AG04449 (cell line): Measurements from ENCODE around the gene ARHGAP31.
"Not testable (repeated sequence)": the region's sequence is repeated elsewhere in the genome, so short reads cannot be mapped to it uniquely, and the experiment has no call there.

Source experiments
- CTCF ChIA-PET: fragments of 350-600 bp; formaldehyde crosslinking; extraction: SDS; loops from one replicate; lab custom pipeline; 2021; ENCODE audit warnings: antibody characterized with exemption; lab: Yijun Ruan, JAX
- POLR2A ChIA-PET: fragments of 400-600, 350-600 bp; formaldehyde crosslinking; extraction: SDS; loops from one replicate; lab custom pipeline; 2020; ENCODE audit warnings: antibody characterized with exemption, inconsistent platforms; lab: Yijun Ruan, JAX
- DNase-seq: peaks from one replicate; pipeline ENCODE4 v3.0.0-alpha.2; 2010; ENCODE audit warnings: low read depth, low spot score
- H3K4me3 ChIP-seq: 2 replicates; pipeline ENCODE4 v1.5.1; 2011; ENCODE audit warnings: low read depth, mild to moderate bottlenecking, control low read depth, low read length
- TF ChIP-seq, protein P1 (sequence below): IDR thresholded peaks from one replicate; pipeline ENCODE4 v1.5.1; 2011; ENCODE audit warnings: mild to moderate bottlenecking, moderate library complexity, low read length, control low read depth, inconsistent platforms; ENCODE audit not compliant: insufficient read depth; ENCODE audit errors: missing control alignments

The ARHGAP31 gene

DNA sequence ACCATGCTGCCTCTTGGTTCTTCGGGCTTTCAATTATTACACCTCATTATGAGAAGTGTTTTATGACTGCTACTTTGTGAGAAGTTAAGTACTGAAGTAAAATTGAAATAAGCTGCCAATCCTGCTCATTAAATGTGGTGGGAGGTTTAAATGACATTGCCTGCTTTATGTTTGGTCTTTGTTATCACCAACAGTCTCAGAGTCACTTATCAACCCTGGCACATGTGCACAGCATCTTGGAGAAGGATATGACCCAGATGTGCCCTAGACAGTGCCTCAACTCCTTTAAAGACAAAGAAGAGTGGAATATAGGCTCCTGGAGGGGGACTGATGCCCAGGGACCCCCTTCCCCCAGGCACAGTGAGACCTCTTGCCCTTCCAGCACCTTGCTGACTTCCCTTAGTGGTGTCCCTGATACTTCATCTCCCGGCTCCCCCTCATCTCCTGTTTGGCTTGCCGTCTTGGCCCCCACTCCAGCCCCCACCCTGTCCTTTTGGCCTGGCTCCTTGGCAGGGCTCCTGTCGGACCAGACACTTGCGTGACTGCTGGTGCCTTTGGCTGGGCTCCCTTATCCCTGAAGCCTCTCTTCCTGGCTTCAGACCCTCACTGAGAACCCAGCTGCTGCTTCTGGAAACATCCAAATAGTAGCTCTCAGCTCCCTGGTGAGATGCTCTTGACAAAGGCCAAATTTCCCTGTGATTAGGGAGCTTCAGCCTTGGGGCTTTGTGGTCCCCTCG is 39.8 kb downstream of the ARHGAP31 start:
- TF ChIP-seq, protein P1, sequence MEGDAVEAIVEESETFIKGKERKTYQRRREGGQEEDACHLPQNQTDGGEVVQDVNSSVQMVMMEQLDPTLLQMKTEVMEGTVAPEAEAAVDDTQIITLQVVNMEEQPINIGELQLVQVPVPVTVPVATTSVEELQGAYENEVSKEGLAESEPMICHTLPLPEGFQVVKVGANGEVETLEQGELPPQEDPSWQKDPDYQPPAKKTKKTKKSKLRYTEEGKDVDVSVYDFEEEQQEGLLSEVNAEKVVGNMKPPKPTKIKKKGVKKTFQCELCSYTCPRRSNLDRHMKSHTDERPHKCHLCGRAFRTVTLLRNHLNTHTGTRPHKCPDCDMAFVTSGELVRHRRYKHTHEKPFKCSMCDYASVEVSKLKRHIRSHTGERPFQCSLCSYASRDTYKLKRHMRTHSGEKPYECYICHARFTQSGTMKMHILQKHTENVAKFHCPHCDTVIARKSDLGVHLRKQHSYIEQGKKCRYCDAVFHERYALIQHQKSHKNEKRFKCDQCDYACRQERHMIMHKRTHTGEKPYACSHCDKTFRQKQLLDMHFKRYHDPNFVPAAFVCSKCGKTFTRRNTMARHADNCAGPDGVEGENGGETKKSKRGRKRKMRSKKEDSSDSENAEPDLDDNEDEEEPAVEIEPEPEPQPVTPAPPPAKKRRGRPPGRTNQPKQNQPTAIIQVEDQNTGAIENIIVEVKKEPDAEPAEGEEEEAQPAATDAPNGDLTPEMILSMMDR, result no peak
- POLR2A ChIA-PET, result no interaction called here
- no peak for DNase-seq
- CTCF ChIA-PET, result interaction anchor here (1.1 kb wide), 1 partner anchor 59 kb away, joined by 4 read pairs; no protein-coding TSS in a partner anchor
- H3K4me3 ChIP-seq, result no peak overlapping the region

DNA sequence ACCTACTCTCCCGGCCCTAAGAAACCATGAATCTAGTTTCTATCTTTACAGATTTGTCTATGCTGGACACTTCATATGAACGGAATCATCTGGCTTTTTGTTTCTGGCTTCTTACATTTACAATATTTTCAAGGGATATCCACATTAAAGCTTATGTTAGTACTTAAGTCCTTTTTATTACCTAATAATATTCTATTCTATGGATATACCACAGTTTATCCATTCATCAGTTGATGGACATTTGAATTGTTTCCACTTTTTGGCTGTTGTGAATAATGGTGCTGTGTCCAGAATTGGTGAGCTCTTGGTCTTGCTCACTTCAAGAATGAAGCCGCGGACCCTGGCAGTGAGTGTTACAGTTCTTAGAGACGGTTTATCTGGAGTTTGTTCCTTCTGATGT is 42.6 kb downstream of the ARHGAP31 start:
- TF ChIP-seq, protein P1, result no peak
- no peak for DNase-seq
- POLR2A ChIA-PET, result no interaction called here
- H3K4me3 ChIP-seq, result no peak overlapping the region
- CTCF ChIA-PET, result interaction anchor here (2.5 to 3.6 kb wide), 2 partner anchors 12 to 62 kb away, joined by 8 to 16 read pairs; no protein-coding TSS in a partner anchor

DNA sequence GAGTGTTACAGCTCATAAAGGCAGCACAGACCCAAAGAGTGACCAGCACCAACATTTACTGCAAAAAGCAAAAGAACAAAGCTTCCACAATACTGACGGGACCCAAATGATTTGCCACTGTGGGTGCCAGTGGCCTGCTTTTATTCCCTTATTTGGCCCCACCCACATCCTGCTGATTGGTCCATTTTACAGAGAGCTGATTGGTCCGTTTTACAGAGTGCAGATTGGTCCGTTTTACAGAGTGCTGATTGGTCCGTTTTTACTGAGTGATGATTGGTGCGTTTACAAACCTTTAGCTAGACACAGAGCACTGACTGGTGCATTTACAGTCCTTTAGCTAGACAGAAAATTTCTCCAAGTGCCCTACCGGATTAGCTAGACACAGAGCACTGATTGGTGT is 43.2 kb downstream of the ARHGAP31 start:
- DNase-seq, H3K4me3 ChIP-seq, POLR2A ChIA-PET: not testable (repeated sequence)
- CTCF ChIA-PET, result interaction anchor here (1.5 to 3.6 kb wide), 3 partner anchors 12 to 96 kb away, joined by 5 to 16 read pairs (median 8); no protein-coding TSS in a partner anchor

DNA sequence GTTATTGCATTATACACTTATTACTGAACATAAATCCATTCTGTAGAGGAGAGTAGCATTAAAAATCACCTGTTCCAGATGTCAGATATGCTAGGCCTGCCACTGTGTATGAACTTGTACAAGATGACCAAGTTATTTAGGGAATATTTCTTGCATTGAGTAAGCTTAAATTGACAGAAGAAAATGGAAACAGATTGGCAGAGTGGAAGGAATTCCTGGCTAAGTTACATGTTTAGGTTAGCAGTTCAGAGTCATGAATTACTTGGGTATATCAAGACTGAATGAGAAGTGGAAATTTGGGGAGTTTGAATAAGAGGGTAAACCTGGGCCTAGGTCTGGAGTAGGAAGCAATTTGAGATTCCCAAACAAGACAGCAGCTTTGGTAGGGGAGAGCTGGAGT is 44.6 kb downstream of the ARHGAP31 start:
- TF ChIP-seq, protein P1, result no peak
- POLR2A ChIA-PET, result no interaction called here
- CTCF ChIA-PET, result interaction anchor here (1.1 to 6.4 kb wide), 7 partner anchors 9 to 97 kb away, joined by 3 to 35 read pairs (median 5); no protein-coding TSS in a partner anchor
- no peak for DNase-seq
- H3K4me3 ChIP-seq, result no peak overlapping the region

DNA sequence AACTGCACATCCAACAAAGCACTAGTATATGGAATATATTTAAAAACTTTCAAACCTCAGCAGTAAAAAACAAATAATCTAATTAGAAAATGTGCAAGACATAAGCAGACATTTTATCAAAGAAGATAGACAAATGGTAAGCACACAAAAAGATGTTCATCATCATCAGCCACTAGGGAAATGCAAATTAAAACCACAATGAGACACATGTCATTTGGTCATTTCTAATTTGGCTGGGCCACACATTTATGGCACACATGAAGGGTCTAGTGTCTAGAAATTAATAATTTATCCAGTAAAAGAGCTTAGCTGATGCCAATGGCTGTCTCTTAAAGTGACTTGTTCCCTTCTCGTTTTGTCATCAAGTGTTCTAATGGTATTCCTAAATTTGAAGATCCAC is 45.8 kb downstream of the ARHGAP31 start:
- ChIA-PET POLR2A (no interaction called here), CTCF (interaction anchor here (0.9 to 6.4 kb wide), 4 partner anchors 14 to 98 kb away, joined by 3 to 35 read pairs (median 10); no protein-coding TSS in a partner anchor)
- no peak overlapping the region for H3K4me3 ChIP-seq
- DNase-seq, result no peak
- TF ChIP-seq, protein P1, result no peak

DNA sequence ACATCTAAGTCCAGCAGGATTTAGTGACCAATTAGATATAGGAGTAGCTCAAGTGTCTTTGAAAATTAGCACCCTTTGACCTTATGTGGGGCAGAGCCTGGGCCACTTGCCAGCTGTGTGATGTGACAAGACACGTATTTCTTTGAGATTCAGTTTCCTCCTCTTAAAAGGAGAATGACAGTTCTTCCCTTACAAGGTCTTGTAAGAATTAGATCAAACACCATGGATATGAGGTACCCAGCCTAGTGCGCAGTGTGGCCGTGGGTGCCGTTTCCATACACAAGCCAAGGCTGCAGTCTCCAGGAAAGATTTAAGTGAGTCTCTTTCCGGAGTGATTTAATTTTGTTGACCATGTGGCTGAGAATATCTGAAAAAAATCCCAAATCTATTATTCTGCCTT is 46.3 kb downstream of the ARHGAP31 start:
- CTCF ChIA-PET, result interaction anchor here (0.9 to 6.4 kb wide), 3 partner anchors 13 to 99 kb away, joined by 3 to 35 read pairs (median 4); no protein-coding TSS in a partner anchor

More for the DNA sequence above, 46.3 kb downstream of the ARHGAP31 start:
- DNase-seq, result no peak
- POLR2A ChIA-PET, result no interaction called here
- no peak overlapping the region for H3K4me3 ChIP-seq
- TF ChIP-seq, protein P1, result no peak
